GDM1 (cell line): ENCODE measurements around the gene NACC1.
"Not testable (repeated sequence)": the region's sequence is repeated elsewhere in the genome, so short reads cannot be mapped to it uniquely, and the experiment has no call there.

Experiments used
- DNase-seq: peaks from one replicate; lab custom pipeline; 2025; lab: John Stamatoyannopoulos, UW

The NACC1 gene

DNA sequence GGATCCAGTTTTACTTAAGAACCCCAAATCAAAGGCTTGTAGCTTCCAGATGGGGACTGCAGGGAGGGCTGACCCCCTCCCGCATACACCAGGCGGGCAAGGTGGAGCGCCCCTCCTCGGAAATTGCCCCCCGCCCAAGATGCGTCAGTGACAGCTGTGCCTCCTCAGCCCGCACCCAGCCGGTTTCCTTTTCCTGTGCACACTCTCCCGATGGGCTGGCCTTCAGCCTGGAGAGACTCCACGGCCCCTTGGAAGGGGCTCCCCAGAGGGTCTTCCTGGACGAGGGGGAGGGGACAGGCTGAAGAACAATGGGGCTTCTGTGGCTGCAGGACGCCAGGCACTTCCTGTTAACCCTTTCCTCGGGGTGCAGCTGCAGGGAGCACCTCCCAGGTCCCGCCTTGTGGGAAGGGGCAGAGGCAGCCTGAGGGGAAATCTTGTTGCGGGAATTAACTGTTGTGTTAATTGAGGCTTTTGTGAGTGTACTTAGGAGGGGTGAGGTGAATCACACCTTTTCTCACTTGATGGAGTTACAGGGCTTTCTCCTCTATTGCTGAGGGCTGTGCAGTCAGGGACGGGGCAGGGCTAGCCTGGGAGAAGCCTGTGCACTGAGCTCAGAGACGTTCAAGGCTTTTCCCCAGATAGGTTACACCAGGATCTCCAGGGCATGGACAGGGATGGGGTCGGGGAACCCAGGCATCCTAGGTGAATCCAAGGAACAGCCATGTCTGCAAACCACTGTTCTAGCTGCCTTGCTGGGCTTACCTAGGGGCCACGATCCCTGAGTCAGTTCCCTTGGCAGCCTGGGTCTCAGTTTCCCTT is 46.5 kb downstream of the NACC1 start:
- DNase-seq = peak; percentile 89

DNA sequence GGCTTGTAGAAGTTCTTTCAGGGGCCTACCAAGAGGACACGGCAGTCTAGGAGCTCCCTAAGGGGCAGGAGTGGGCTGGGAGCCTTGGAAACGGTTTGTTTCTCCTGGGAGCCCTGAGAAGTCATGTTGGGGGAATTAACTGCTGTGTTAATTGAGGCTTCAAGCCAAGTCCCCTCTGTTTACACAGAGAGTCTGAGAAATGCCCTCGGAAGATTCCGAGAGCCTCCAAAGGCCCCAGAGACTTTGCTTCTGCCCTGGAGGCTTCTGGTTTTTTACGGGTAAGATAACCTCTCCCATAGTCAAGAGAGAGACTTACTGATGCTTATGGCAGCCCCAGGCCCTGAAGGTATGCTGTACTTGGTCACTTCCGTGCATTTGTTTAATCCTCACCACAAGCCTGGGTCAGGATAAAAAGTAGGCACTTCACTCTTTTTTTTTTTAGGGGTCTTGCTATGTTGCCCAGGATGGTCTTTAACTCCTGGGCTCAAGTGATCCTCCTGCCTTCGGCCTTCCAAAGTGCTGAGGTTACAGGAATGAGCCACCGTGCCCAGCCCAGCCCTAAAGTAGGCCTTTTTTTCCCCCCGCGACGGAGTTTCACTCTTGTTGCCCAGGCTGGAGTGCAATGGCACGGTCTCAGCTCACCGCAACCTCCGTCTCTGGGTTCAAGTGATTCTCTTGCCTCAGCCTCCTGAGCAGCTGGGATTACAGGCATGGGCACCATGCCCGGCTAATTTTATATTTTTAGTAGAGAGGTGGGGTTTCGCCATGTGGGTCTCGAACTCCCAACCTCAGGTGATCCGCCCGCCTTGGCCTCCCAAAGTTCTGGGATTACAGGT is 47.3 kb downstream of the NACC1 start:
- no peak for DNase-seq

DNA sequence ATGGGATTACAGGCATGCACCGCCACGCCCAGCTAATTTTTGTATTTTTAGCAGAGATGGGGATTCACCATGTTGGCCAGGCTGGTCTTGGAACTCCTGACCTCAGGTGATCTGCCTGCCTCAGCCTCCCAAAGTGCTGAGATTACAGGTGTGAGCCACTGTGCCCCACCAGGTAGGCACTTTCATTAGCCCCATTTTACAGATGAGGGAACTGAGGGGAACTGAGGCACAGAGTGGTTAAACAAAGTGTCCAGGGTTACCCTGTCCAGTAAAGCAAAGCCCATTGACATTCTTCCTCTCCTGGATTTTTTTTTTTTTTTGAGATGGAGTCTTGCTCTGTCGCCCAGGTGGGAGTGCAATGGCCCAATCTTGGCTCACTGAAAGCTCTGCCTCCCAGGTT is 48.1 kb downstream of the NACC1 start:
- DNase-seq = not testable (repeated sequence)

DNA sequence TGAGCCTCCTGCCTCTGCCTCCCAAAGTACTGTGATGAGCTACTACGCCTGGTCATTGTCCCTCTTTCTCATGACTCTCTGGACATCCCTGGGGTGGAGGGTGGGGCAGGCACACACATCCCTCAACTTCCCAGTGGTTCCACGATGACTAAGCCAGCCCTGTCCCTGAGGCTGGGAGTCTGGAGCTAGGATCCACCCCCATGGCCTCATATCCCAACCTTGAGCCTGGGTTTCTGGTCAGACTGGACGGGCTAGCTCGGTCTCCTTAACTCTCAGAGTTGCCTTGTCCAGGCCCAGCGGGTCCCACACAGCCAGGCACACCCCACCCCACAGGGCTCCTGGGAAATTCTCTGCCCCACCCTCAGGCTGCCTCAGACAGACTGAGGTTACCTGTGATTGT is 51.7 kb downstream of the NACC1 start:
- DNase-seq = no peak

DNA sequence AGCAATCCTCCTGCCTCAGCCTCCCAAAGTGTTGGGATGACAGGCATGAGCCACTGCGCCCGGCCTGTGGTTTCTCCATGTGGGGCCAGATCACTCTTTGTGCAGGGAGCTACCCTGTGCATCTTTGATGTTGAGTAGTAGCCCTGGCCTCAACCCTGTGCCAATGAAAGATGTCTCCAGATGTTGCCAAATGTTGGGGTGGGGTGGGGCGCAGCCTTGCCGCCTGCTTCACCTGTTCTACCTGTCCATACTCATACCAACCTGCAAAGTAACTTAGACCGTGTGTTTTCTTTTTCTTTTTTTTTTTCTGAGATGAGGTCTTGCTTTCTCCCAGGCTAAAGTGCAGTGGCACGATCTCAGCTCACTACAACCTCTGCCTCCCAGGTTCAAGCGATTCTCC is 53.1 kb downstream of the NACC1 start:
- DNase-seq = no peak

DNA sequence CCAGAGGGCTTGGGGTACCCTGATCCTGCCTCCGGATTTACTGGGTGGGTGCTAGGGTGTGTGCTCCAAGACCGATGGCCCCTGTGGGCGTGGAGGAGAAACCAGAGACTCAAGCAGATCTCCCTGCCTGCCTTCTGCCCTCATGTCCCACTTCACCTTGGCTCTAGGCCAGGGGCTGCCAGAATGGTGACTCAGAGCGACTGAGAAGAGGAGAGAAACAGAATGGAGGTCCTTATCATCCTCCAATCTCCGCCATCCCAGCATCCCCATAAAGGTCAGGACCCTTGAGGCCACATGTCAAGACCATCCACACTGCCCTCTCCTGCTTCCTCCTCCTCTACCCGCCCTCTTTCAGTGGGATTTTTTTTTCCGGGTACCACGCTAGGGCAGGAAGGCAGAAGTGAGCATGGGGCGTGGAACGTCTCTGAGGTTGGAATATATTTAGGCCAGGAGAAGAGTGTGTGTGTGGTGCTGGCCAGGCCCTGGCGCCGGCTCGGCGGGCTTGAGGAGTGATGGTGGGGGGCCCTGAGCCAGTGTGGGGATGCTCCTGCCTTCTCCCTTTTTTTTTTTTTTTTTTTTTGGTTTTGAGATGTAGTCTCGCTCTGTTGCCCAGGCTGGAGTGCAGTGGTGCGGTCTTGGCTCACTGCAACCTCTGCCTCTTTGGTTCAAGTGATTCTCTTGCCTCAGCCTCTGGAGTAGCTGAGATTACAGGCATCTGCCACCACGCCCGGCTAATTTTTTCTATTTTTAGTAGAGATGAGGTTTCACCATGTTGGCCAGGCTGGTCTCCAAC is 54.5 kb downstream of the NACC1 start:
- peak; percentile 54 for DNase-seq

DNA sequence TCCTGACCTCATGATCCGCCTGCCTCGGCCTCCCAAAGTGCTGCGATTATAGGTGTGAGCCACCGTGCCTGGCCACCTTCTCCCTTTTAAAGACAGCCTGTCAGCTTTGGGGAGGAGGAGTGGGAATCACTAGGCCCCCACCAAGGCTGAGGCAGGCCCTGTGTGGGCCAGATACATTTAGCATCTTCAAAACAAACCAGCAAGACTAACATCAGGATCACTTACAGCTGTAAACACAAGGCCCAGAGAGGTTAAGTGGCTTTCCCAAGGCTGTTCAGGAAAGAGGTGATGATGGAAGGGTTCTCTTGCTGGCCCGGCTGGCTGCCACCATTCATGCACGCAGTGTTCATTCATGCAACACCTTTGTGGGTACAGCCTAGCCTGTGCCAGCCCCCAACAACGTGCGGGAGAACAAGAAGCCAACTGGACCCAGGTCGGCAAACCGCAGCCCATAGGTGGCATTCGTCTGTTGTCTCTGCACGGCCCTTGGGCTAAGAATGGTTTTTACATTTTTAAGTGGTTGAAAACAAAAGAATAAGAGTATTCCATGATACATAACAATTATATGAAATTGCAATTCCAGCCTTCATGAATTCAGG is 55.2 kb downstream of the NACC1 start:
- no peak for DNase-seq

DNA sequence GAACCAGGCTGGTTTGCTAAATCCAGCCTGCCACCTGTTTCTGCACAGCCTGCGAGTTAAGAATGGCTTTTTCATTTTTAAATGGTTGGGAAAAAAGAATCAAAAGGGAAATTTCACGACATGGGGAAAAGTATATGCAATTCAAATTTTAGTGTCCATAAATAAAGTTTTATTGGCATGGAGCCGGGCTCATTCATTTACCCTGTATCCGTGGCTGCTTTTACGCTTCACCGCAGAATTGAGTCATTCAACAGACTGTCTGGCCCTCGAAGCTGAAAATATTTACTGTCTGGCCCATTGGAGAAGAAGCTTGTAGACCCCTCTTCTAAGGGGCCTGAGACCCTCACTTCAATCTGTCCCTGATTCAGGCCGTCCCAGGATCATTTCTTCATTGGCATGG is 58.3 kb downstream of the NACC1 start:
- DNase-seq = no peak

DNA sequence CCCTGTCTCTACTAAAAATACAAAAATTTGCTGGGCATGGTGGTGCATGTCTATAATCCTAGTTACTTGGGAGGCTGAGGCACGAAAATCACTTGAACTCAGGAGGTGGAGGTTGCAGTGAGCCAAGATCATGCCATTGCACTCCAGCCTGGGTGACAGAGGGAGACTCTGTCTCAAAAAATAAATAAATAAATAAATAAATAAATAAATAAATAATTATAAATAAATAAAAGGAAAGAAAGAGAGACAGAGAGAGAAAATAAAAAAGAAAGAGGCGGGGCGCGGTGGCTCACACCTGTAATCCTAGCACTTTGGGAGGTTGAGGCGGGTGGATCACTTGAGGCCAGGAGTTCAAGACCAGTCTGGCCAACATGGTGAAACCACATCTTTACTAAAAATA is 59.5 kb downstream of the NACC1 start:
- not testable (repeated sequence) for DNase-seq

DNA sequence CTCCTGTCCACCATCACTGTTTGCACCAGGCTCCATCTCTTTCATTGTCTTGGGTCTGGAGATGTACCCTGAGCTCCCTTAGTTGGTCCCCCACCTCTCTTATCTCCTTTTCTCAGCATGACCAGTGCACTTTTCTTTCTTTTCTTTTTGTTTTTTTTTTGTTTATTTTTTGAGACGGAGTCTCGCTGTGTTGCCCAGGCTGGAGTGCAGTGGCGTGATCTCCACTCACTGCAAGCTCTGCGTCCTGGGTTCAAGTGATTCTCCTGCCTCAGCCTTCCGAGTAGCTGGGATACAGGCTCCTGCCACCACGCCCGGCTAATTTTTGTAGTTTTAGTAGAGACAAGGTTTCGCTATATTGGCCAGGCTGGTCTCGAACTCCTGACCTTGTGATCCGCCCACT is 60.2 kb downstream of the NACC1 start:
- not testable (repeated sequence) for DNase-seq

DNA sequence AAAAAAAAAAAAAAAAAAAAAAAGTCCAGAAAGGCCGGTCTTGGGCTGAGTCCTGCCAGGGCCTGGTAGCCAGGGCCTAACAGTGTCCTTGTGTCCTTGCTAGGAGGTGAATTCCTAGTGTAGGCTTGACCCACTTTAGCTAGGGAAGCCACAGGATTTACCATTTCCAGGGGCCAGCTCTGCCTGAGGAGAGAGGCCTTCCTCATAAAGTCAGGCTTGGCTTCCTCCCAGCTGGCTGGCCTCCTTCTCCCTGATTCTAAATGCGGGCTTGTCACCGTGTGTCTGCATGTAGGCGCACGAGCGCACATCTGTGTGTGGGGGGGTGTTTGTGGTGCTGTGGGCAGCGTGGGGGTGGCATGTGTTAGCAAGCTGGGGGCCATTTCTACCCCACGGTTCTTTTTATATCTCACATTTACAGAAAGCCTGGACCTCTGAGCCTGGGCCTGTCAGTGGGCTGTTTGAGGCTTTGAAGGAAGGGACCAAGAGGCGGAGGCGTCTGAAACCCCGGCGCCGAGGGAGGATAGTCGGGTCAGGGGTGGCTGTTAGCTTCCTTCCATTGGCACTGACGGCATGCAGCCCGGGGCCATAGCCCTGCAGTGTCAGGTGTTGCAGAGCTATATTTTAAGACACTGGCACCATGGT is 63.8 kb downstream of the NACC1 start:
- DNase-seq = peak; percentile 83

DNA sequence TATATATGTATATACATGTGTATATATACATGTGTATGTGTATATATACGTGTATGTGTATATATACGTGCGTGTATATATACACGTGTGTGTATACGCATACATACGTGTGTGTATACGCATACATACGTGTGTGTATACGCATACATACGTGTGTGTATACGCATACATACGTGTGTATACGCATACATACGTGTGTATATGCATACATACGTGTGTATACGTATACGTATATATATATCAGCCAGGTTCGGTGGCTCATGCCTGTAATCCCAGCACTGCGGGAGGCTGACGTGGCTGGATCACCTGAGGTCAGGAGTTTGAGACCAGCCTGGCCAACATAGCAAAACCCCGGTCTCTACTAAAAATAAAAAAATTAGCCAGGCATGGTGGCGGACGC is 66.9 kb downstream of the NACC1 start:
- not testable (repeated sequence) for DNase-seq

DNA sequence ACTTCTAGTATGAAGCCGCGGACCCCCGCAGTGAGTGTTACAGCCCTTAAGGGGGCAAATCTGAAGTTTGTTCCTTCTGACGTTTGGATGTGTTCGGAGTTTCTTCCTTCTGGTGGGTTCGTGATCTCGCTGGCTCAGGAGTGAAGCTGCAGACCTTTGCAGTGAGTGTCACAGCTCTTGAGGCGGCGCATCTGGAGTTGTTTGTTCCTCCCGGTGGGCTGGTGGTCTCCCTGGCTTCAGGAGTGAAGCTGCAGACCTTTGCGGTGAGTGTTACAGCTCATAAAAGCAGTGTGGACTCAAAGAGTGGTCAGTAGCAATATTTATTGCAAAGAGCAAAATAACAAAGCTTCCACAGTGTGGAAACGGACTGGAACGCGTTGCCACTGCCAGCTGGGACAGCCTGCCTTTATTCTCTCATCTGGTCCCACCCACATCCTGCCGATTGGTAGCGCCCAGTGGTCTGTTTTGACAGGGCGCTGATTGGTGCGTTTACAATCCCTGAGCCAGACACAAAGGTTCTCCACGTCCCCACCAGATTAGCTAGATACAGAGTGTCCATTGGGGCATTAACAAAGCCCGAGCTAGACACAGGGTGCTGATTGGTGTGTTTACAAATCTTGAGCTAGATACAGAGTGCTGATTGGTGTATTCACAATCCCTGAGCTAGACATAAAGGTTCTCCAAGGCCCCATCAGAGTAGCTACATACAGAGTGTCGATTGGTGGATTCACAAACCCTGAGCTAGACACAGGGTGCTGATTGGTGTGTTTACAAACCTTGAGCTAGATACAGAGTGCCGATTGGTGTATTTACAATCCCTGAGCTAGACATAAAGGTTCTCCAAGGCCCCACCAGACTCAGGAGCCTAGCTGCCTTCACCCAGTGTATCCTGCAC is 67.9 kb downstream of the NACC1 start:
- not testable (repeated sequence) for DNase-seq

DNA sequence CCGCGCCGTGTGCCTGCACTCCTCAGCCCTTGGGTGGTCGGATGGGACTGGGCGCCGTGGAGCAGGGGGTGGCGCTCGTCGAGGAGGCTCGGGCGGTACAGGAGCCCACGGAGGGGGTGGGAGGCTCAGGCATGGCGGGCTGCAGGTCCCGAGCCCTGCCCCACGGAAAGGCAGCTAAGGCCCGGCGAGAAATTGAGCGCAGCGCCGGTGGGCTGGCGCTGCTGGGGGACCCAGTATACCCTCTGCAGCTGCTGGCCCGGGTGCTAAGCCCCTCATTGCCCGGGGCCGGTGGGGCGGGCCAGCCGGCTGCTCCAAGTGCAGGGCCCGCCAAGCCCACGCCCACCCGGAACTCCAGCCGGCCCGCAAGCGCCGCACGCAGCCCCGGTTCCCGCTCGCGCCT is 68.6 kb downstream of the NACC1 start:
- DNase-seq = not testable (repeated sequence)

DNA sequence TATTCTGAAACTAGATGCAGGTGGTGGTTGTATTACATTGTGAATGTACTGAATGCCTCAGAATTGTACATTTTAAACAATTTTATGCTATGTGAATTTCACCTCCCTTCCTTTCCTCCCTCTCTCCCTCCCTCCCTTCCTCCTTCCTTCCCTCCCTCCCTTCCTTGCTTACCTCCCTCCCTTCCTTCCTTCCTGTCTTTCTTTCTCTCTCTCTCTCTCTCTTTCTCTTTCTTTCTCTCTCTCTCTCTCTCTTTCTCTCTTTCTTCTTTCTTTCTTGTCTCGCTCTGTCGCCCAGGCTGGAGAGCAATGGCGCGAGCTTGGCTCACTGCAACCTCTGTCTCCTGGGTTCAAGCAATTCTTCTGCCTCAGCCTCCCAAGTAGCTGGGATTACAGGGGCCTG is 69.4 kb downstream of the NACC1 start:
- no peak for DNase-seq

DNA sequence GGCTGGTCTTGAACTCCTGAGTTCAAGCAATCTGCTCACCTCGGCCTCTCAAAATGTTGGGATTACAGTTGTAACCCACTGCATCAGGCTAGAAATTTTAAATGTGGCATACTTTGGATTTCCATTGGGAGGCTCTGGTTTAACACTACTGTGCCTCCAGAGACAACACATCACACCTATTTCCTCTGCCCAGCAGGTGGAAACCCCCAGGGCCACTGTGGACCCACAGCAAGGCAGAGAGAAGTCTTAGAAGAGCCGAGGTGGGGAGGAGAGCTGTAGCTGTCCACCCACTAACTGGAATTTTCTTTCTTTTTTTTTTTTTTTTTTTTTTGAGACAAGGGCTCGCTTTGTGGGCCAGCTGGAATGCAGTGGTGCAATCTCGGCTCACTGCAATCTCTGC is 71.5 kb downstream of the NACC1 start:
- DNase-seq = no peak
